NT2/D1 (cell line): ENCODE data around the gene PSME2.

Source experiments
- YY1 ChIP-seq: IDR thresholded peaks from 2 replicates; pipeline ENCODE4 v1.6.1; 2011; ENCODE audit not compliant: insufficient read length, insufficient read depth
- ZNF274 ChIP-seq: IDR thresholded peaks from 2 replicates; pipeline ENCODE4 v1.6.1; 2011; ENCODE audit warnings: mild to moderate bottlenecking, low read depth, low read length

DNA sequence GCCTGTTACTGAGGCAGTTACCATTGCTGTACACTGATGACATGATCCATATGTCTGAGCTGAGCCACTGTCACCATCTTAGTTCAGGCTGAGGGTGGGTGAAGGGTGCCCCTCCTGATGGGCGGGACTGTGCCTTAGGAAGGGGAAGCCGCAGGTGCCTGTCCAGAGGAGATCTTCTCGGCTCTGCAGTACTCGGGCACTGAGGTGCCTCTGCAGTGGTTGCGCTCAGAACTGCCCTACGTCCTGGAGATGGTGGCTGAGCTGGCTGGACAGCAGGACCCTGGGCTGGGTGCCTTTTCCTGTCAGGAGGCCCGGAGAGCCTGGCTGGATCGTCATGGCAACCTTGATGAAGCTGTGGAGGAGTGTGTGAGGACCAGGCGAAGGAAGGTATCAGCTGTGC is 4.6 kb upstream of the PSME2 start:
- no peak for TF ChIP-seq ZNF274
- no peak for TF ChIP-seq YY1
